SH-SY5Y (cell line): Measurements from ENCODE around the gene BAK1.

Source experiments
- GATA2 ChIP-seq: IDR thresholded peaks from 2 replicates; pipeline ENCODE4 v1.6.1; 2011; ENCODE audit warnings: mild to moderate bottlenecking, low read depth, low read length
- GATA3 ChIP-seq: IDR thresholded peaks from 2 replicates; pipeline ENCODE4 v1.6.1; 2011; ENCODE audit warnings: low read depth, mild to moderate bottlenecking, low read length, moderate library complexity

BAK1 gene

DNA sequence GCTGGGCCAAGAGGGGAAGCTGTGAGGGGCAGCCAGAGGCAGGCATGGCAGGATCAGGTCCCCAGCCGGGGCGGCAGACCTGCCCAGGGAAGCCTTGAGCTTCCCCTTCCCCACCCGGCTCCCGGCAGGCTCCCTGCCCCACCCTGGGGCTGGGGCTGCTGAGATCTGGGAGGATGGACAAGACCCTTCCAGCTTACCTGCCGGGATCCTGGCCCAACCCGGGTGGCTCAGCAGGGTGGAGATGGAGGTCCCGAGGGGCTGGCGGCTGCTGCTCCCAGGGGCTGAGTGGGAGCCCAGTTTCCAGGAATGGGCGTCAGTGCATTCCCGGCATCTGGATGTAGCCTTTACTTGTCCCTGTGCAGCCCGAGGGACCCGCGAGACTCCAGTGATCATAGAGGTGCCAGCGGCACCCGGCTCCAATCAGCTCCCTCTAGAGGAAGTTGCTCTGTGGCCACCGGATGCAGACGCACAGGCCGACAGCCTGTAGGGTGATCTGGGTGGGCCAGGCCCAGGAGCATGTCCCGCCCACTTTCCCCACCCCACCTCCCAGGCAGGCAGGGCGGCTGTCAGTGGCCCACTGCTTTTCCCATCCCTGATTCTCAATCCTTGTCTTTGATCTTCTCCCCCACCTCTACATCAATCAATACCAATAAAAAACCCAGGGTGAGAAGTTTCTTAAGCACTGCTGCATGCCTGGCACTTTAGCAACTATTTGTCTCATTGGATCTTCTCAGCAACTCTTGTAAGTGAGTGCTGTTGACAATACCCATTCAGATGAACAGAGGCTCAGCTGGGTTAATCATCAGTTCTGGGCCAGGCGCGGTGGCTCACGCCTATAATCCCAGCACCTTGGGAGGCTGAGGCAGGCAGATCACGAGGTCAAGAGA lies at the start of gene BAK1:
BAK1 (minus strand) TSS at position 449 of the 887 bp plus-strand sequence. CDS start 2,672 bp downstream, outside the sequence.
- TF ChIP-seq GATA3 (no peak), GATA2 (no peak)

DNA sequence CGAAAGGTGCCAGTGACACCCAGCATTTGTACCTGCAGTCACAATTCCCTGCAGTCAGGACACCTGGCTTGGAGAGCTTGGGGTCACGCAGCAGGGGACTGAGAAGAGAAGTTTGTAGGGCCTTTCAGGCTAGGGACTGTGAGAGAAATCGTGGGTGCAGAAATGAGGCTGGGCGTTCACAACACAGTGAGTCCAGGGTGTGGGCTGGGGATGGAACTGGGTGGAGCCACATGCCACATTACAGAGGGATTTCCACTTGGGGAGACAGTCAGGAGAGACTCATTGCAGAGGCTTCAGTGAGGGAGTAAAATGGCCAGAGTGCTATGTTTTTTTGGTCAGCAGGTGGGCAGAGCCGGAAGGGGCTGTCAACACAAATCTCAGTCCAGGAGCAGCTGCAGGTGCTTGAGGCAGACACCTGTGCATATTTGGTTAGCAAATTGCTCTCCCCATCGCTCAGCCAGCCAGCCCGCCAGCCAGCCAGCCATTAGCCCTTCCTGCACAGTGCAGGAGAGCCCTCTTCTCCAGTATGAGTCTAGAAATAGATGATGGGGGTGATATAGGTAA lies 48.4 kb upstream of the BAK1 start:
- TF ChIP-seq GATA2: no peak

DNA sequence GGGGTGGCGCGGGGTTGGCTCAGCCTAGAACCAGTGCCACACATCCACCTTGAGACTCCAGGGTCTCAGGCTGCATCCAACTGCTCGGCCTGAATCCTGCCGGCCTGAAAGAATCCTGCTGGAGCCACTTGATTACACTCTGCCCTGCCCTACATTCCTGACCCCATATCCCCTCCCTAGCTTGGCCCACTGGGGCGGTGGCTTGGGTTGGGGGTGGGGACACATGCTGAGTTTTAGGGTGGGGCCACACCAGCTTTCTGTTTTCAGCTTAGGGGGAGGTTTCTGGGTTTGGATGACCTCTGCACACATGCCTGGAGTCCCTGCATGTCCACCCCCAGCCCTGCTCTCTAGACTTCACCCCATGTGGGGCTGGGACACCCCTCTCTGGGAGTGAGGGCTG lies 47.8 kb upstream of the BAK1 start:
- TF ChIP-seq GATA2: no peak
- no peak for TF ChIP-seq GATA3

DNA sequence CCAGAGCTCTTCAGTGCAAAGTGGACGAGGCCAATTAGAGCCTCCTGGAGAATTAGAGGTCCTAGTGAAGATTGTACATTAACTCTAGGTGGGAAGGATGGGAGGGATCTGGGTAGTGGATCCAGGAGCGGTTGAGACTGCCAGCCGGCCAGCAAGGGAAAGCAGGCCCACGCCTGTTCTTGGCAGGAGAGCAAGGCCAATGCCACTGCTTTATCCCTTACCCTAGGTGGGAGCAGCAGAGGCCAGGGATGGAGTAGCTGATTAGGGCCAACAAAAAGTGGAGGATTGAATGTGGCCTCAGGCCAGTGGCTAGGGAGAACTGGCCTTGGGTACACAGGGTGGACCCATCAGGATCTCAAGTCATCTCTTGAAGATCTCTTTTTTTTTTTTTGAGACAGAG lies 44.8 kb upstream of the BAK1 start:
- no peak for TF ChIP-seq GATA3

DNA sequence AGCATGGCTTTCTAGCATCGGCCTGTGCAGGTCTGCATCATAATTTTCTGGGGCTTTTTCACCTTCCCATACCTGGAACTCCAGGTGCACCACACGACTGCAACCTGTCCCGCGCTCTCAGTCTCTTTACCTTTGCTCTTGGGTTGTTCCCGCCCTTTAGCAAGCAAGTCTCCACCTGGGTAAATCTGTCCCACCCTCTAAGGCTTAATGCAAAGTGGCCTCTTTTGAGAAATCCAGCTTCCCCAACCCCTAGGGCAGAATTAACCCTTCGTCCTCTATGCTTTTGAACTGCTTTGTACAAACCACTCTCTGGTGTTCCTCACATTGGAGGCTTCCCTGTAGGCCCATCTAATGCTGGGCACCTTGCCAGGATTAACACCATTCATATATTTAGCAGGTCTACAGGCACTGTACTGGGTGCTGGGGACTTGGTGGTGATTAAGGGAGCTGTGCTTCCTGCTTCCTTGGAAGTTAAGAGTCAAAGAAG lies 43.9 kb upstream of the BAK1 start:
- TF ChIP-seq GATA2 (no peak), GATA3 (no peak)

DNA sequence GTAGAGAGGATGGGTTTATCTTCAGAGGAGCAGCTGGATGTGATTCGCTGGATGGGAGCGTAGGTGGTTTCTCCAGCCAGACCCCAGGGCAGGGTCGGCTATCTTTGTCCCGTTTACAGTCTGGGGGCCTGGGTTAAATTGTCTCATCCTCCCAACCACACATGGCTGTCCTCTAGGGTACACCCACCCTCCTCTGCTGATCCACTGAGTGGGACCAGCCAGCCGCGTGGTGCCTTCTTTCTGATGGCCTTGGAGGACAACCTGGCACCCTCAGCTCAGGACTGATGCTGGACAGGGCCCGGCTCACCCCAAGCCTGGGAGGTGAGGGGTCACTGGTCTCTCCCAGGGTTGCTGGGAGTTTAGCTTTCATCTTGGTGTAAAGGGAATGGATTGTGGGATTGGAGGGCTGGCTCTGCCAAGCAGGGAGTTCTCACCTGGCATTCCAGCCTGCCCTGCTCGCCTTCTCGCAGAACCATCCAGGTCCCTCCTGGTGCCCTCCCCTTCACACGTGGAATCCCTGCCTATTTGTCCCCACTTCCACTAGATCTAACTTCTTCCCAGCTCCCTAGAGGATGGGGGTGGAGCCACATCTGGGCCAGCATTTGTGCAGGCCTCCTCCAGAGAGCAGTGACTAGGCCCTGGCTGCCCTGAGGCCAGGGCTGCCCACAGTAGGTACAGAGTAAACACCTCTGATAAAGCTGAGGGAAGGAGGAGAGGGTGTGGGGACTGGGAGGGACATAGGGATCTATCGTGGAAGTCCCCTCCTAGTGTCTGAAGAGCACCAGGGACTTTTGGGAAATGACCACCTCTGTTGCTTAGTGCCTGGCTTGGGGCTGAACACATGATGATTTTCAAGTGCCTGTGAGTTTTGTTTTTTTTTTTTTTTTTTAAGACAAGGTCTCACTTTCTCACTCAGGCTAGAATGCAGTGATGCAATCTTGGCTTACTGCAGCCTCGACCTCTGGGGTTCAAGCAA lies 42.7 kb upstream of the BAK1 start:
- no peak for TF ChIP-seq GATA3
- TF ChIP-seq GATA2: no peak

DNA sequence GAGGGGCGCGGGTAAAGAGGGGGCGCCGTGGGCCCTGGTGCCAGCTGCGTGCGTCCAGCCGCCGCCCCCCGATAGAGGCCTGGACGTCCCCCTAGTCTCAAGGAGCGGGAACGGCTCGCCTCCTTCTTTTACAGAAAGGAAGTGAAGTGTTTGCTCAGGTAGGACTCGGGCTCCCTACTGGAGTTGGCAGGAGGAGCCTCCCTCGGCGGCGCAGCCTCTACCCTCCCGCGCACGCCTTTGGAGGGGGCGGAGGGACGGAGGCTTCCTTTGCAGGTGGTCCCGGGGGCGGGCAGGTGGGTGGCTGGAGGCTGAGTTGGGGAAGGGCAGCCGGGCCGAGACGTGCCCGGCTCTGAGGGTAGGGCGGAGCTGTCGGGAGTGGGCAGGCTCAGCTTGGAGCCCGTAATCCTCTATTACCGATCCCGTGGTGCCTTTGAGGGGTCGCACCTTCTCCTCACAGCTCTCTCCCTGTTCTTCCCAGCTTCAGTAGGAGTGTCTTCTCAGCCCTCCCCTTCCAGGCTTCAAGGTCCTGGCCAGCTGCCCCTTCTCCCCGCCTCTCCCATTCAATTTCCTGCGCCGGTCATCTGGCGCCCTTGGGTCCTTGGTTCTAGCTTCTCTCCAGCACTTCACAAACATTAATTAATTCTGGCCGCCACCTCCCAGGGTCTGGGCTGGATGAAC lies 41.8 kb upstream of the BAK1 start:
- no peak for TF ChIP-seq GATA3
- no peak for TF ChIP-seq GATA2

DNA sequence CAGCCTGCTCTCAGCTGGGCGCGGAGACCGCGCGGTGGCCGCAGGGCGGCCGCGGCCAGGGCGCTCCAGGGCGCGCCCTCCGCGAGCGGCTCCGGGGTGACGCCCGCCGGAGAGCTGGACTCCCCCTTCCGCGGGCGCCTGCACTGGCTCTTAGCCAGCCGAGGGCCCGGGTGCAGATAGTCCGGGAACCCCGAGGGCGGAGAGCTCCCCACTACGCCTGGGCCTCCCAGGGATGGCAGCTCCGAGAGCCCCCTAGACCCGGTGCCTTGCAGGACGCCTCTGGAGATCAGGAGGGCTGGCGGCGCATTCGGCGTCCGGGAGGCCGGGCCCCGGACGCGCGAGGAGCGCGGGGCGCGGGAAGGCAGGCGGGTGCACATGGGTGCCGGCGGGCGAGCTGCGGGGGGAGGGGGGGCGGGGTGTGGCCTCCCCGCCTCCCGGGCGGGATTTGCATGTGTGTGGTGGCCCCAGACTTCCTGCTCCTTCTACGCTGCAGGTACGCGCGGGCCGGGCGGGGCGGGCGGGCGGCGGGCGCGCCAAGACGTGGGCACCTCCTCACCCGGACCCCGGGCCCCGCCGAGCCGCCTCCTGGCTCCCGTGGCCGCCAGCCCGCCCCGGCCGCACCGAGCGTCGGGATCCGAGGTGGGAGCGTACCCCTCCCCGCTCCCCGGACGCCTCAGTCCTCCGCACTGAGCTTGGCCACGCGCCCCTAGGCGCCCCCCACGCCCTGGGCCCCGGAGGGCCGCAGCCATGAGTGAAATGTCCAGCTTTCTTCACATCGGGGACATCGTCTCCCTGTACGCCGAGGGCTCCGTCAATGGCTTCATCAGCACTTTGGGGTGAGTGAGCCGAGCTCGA lies 41.0 kb upstream of the BAK1 start, which contains the start of gene ITPR3:
ITPR3 (plus strand) TSS at position 467 of the 855 bp plus-strand sequence; CDS start at position 748, 281 bp downstream.
- TF ChIP-seq GATA2 (no peak), GATA3 (no peak)

DNA sequence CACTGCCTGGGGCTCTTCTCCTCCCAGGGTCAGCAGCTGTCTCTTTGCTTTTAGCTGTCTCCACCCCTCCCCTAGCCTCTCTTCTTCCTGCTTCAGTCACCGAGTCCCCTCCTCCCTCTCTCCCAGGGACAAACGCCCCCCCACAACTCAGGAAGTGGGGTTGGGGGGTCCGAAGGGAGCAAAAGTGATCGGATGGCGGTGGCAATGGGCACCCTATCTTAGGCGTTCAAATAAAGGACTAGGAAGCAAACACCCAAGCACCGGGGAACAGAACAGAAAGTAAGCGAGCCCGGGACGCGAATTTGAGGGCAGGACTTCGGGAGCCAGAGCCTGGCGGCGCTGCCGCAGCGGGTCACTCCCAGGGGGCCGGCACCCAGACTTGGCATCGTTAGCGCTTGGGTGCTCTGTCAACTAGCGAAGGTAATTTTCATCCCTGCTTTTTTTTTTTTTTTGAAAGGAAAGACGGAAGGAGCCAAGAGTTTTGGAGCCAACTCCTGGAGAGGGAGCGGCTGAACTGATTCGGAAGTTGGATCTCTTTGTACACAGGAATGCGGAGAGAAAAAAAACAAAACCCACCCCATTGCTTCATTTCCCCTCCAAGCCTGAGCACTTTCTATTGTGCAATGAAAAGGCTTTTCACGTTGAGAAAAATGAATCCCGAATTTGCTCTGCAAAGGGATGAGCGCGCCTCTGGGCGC lies 40.2 kb upstream of the BAK1 start:
- TF ChIP-seq GATA2 (no peak), GATA3 (no peak)

DNA sequence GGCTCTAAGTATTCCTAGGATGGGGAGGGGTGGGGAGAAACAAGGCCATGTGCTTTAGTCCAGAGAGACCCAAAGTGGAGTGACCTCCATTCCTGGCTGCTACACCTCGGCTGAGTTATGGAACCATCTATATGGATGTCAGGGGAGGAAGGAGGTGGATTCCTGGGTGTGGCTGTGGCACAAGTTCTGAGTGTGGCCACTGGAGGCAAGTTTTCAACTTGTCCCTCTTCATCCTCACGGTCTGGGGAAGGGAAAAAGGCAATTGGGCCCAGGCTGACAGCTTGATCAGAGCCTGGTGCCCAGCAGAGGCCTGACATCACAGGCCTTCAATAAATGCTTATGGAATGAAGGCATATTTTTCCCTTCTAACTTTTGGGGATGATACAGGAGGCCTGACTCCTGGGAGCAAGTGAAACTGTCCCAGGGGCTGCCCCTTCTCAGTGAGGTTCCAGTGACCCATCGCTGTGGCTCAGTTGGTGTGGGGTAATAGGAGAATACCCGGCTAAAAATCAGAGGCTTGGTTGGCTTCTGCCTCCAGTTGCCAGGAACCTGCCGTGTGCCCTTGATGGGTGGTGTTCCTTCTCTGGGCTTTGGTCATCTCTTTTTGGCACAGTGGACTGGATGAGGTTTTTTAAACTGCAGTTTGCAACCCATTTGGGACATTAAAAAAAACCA lies 39.2 kb upstream of the BAK1 start:
- TF ChIP-seq GATA3: no peak
- TF ChIP-seq GATA2: no peak

DNA sequence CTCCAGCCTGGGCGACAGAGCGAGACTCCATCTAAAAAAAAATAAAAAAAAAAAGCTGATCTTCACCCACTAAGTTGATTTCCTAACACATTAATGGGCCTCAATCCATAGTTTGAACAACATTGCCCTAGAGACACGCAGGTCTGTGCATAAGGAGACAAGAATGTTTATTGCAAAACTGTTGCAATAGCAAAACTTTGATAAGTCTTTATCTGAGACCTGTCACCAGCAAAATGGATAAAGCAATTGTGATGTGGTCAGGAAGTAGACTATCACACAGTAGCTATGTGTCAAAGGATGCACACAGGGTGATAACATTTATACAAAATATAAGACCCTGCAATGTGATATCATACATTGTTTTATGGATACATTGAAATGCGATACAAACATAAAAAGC lies 36.8 kb upstream of the BAK1 start:
- TF ChIP-seq GATA3: no peak
- no peak for TF ChIP-seq GATA2

DNA sequence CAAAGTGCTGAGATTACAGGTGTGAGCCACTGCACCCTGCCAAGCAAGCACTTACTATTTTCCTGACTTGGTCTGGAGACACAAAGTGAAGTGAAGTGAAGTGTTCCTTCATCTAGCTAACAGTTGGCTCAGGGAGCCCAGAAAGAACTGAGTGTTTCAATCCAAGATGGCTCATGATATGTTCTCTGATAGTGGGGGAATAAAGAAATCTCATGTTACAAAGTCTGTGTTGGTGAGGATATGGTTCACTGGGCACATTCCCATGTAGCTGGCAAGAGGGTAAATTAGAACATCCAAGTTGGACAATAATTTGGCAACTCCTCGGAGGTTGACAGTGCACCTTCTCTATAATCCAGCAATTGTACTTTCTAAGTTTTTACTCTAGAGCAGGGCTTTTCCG lies 36.0 kb upstream of the BAK1 start:
- no peak for TF ChIP-seq GATA2
- no peak for TF ChIP-seq GATA3
